WTC11 (cell line): ENCODE data around the gene MACROD2.

ENCODE experiments used
- ATF1 ChIP-seq: sonication (generic); formaldehyde crosslinking; IDR thresholded peaks from 2 replicates; pipeline ENCODE4 v1.8.1; 2023; ENCODE audit warnings: mild to moderate bottlenecking, moderate library complexity, missing genetic modification reagents
- CTCF ChIP-seq: fragments of 200-600 bp; IDR thresholded peaks from 2 replicates; pipeline ENCODE4 v1.8.0; 2022; ENCODE audit warnings: antibody characterized with exemption
- ESRRA ChIP-seq: sonication (generic); formaldehyde crosslinking; IDR thresholded peaks from 2 replicates; pipeline ENCODE4 v1.8.1; 2022; ENCODE audit warnings: mild to moderate bottlenecking, missing genetic modification reagents, borderline replicate concordance
- HMGA2 ChIP-seq: fragments of 250-450 bp; sonication (Bioruptor Pico); IDR thresholded peaks from 2 replicates; pipeline ENCODE4 v1.4.0; 2021; ENCODE audit warnings: mild to moderate bottlenecking, moderate library complexity
- JUN ChIP-seq: sonication (generic); formaldehyde crosslinking; IDR thresholded peaks from 2 replicates; pipeline ENCODE4 v1.8.0; 2023; ENCODE audit warnings: mild to moderate bottlenecking, missing genetic modification reagents
- SMAD4 ChIP-seq: sonication (generic); formaldehyde crosslinking; IDR thresholded peaks from 2 replicates; pipeline ENCODE4 v1.8.0; 2022; ENCODE audit warnings: mild to moderate bottlenecking, missing genetic modification reagents
- ZNF263 ChIP-seq: sonication (generic); formaldehyde crosslinking; IDR thresholded peaks from 2 replicates; pipeline ENCODE4 v1.8.1; 2022; ENCODE audit warnings: low read depth, mild to moderate bottlenecking, moderate library complexity, missing genetic modification reagents
- TF ChIP-seq, protein P1 (sequence below): sonication (generic); formaldehyde crosslinking; IDR thresholded peaks from 2 replicates; pipeline ENCODE4 v1.8.1; 2023; ENCODE audit warnings: mild to moderate bottlenecking, missing genetic modification reagents, moderate library complexity

DNA sequence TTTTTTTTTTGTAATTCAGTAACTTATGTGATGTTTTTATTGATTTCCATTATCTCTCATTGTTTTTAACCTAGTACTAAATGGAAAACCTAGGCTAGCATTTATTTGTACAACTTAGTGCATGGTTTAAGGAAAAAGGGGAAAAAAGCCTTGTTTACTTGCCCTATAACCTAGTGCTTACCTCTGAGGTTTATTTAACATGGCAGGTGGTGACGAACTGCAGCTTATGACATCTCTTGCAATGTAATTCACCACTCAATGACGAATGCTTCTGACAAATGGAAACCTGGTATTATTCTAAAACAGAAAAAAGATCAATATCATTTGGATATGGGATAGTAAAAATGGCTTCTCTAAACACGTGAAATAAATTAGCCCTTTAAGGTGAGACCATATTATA, 960.7 kb downstream of the MACROD2 start:
- TF ChIP-seq CTCF (no peak), ATF1 (no peak), ESRRA (CRISPR knock-in tag) (no peak), JUN (CRISPR knock-in tag) (no peak), HMGA2 (CRISPR knock-in tag) (no peak), SMAD4 (CRISPR knock-in tag) (no peak), ZNF263 (no peak)
- TF ChIP-seq, protein P1, sequence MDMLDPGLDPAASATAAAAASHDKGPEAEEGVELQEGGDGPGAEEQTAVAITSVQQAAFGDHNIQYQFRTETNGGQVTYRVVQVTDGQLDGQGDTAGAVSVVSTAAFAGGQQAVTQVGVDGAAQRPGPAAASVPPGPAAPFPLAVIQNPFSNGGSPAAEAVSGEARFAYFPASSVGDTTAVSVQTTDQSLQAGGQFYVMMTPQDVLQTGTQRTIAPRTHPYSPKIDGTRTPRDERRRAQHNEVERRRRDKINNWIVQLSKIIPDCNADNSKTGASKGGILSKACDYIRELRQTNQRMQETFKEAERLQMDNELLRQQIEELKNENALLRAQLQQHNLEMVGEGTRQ (CRISPR knock-in tag), result no peak
